Subcutaneous adipose tissue (tissue), 4 donors: ENCODE results near the gene GFOD1. TPM values are rescaled to one million over a fixed set of nuclear protein-coding genes. Genes with fewer than 3 reads are reported as not detected.

Experiments used
- CTCF ChIP-seq: fragments of 450-650 bp; IDR thresholded peaks from one replicate; pipeline ENCODE4 v1.5.1; 2016; ENCODE audit warnings: low read depth, mild to moderate bottlenecking, control low read depth, antibody characterized with exemption, moderate library complexity
- total RNA-seq, 4 donors: library from RNA; depleted of rRNA; stranded (reverse); fragments of >200 nt; gene quantifications; one replicate each; pipeline ENCODE4 v1.1.0, GENCODE V29; 2016

Gene GFOD1
- total RNA-seq: 10 to 100 TPM; 26.2 to 68.9 (median 29.1) TPM

- no peak for TF ChIP-seq CTCF
These were observed at the start of gene GFOD1 for GRCh38 chr6:13487122-13488014. Gene GFOD1, minus strand, starts transcription at chr6:13487600. Its CDS starts 710 bp downstream, at chr6:13486890.

GRCh38 chr6:13536796-13537526, 49.6 kb upstream of the GFOD1 start:
- TF ChIP-seq CTCF: no peak

- TF ChIP-seq CTCF: no peak
These were observed 47.9 kb upstream of the GFOD1 start for GRCh38 chr6:13535306-13535705.

GRCh38 chr6:13534536-13534935, 47.1 kb upstream of the GFOD1 start:
- TF ChIP-seq CTCF: no peak

GRCh38 chr6:13531956-13532355, 44.6 kb upstream of the GFOD1 start:
- no peak for TF ChIP-seq CTCF

GRCh38 chr6:13528777-13529343, 41.5 kb upstream of the GFOD1 start:
- TF ChIP-seq CTCF: no peak

GRCh38 chr6:13528232-13528631, 40.8 kb upstream of the GFOD1 start:
- no peak for TF ChIP-seq CTCF
